GM13977 (cell line): ENCODE measurements around the gene COQ9.

Experiments used
- DNase-seq: peaks from one replicate; pipeline ENCODE4 v3.0.0; 2012; ENCODE audit warnings: low spot score
- CTCF ChIP-seq: IDR thresholded peaks from 2 replicates; pipeline ENCODE4 v1.5.1; 2012; ENCODE audit warnings: mild to moderate bottlenecking, control low read depth; ENCODE audit not compliant: insufficient read depth; ENCODE audit errors: extremely low read depth, missing control alignments
- in situ Hi-C: fragments of 300-500 bp; cut with MboI; formaldehyde crosslinking; loops from one replicate; pipeline ENCODE4 v1.12.0; 2022; ENCODE audit warnings: low sequenced_read_pairs, low pct_unique_long_range_greater_than_20kb, mixed read lengths, inconsistent platforms; ENCODE audit not compliant: unreplicated experiment

COQ9 gene

DNA sequence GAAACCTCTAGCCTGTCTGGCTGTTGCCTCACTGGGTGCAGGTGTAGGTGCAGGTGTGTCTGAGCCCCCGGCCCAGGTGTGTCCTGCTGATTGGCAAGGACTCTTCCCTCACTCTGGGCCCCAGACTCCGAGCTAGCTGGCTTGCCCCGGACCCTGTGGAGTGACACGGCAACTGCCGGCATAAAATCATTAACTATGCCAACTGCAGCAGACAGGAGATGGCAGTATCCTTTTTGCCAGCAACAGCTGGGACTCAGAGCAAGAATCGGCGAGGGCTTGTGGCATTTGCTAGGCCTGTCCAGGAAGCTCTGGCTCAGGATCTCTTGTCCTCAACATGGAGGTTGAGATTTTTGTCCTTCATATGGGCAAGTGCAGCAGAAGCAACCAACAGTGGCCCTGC is 20.9 kb upstream of the COQ9 start:
- no peak for TF ChIP-seq CTCF
- in situ Hi-C loops: no loop called here
- no peak for DNase-seq

GRCh38 chr16:57427307-57427706 is 20.0 kb upstream of the COQ9 start:
- no peak for TF ChIP-seq CTCF
- DNase-seq: no peak
- in situ Hi-C loops: no loop called here

DNA sequence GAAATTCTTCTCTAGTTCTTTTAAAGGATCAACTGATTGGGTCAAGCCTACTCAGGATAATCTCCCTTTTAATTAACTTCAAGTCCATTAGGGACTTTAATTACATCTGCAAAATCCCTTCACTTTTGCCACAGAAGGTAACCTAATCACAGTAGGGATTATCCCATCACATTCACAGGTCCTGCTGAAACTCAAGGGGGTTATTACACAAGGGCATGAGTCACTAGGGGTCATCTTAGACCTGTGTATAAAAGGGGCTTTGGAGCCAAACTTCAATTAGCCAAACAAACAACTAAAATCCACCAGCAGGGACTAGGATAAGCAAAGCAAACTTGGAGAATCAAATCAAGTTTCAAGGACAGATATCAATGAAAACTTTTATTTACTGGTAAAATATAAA is 19.5 kb upstream of the COQ9 start:
- TF ChIP-seq CTCF: no peak
- DNase-seq: no peak
- in situ Hi-C loops: no loop called here

GRCh38 chr16:57430955-57431354 is 16.3 kb upstream of the COQ9 start:
- in situ Hi-C loops: no loop called here
- no peak for DNase-seq

DNA sequence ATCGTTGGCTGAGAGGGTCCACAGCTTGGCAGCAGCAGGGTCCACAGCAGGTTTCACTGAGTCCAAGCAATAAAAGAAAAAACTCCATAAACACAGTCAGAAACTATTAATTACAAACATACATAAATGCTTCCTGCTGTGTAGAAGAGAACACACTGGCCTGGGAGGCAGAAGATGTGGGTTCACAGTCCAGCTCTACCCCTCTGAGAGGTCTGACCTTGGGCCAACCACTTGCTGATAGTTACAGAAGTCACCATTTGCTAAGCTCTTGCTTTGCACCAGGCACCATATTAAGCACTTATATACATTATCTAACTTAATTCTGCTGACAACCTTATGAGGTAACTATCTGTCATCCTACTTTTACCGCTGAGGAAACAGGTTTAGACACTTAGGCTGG is 14.8 kb upstream of the COQ9 start:
- in situ Hi-C loops: no loop called here
- TF ChIP-seq CTCF: no peak
- no peak for DNase-seq

More at GRCh38 chr16:57430955-57431354, 16.3 kb upstream of the COQ9 start:
- TF ChIP-seq CTCF: no peak

- TF ChIP-seq CTCF: no peak
- DNase-seq: no peak
- in situ Hi-C loops: no loop called here
These were observed 14.3 kb upstream of the COQ9 start for GRCh38 chr16:57432989-57433388.

DNA sequence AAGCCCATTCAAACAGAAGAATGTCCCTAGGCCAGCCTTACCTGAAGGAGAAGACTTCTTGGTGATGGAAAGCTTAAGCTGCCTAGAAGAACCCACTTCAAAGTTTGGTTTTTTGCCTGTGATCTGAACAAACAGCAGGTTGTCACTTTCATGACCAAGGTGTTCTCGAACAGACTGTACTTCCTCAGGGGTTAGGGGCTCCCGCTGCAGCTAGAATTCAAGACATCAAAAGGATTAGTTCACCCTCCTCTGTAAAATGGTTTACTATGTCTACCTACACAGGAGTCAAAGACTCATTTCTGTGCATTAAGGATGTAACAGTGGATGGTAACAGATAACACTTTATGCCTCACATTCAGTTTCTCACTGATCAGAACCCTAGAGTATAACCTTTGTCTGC is 13.3 kb upstream of the COQ9 start:
- TF ChIP-seq CTCF: no peak
- no peak for DNase-seq
- in situ Hi-C loops: no loop called here
